ENCODE measurements around the gene STIP1. TPM values are rescaled to one million over a fixed set of nuclear protein-coding genes. Genes with fewer than 3 reads are reported as not detected.

STIP1 gene
- total RNA-seq, 4 donors from 2014 or later = 81.6 to 116 (median 104) TPM

DNA sequence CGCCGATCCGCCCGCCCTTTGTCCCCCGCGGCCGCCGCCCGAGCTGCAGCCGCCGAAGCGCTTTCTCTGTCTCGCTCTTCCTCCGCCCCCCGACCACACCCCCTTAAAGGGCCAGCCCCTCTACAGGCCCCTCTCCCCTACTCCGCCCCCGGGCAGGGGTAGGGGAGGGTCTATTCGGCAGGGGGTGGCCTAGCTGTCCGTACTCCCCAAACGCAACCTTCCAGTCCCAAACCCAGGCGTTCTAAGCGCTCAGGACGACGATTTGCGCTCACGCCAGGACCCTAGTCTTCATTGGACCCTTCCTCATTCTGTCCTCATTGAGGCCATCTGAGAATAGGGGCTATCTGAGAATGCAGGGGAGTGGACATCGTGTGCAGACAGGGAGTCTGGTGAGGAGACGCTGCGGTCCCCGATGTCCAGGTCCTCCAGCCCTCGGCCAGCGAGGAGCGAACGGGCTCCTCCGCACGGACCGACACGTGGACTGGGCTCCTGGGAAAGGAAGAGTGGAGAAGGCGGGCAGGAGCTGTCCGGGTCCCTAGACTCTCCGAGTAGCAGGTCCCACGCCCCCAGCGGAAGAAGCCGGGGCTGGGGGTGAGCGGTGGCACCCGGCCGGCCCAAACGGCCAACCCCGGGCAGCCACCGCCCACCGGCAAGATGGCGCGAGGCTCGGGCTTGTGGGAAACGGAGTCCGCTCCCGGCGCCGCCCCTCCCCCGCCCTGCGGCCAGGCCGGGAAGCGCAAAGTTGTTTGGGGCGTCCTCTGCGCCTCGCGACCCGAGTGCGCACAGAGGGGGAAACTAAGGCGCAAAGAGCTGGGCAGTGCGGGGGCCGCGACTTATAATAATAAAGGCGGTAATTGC, 61.1 kb downstream of the STIP1 start, which contains the start of gene PPP1R14B:
Gene PPP1R14B, minus strand, starts transcription at position 73 of the 858 bp plus-strand sequence. CDS start 270 bp downstream, outside the sequence.
- Histone ChIP-seq H3K4me3 (peak within 1 kb of the TSS; percentile 46 to 88 (median 83)), H3K27ac (peak within 1 kb of the TSS; percentile 89 to 100 (median 92)), H3K36me3 (peaks cover 0 to 26% (median 0%) of the 10 kb centered on the region in 3 donors), H3K9me3 (no peaks in the 10 kb centered on the region), H3K4me1 (peaks cover 46 to 79% (median 58%) of the 10 kb centered on the region in 3 donors), H3K27me3 (no peaks in the 10 kb centered on the region)
- TF ChIP-seq POLR2A (IDR thresholded peaks at IDR 0.05) (peak in 1 of 4 donors; percentile 51), CTCF (IDR thresholded peaks at IDR 0.05) (peak in 4 of 6 experiments; percentile 17 to 35 (median 28))
- peak; percentile 43 for DNase-seq
- intact Hi-C loops (cut with DNase I) = no loop called here
- WGBS, 2 donors = 0 to 1% methylated on average over 13 to 29 of the region's 74 CpGs

GRCh38 chr11:64247729-64248531, 62.0 kb downstream of the STIP1 start:
- Histone ChIP-seq H3K4me1 (peaks cover 46 to 79% (median 58%) of the 10 kb centered on the region in 3 donors), H3K27ac (peak overlapping the region; percentile 89 to 96 (median 92)), H3K9me3 (no peaks in the 10 kb centered on the region), H3K36me3 (peaks cover 0 to 21% (median 0%) of the 10 kb centered on the region in 3 donors), H3K4me3 (peak overlapping the region; percentile 44 to 88 (median 83)), H3K27me3 (no peaks in the 10 kb centered on the region)
- intact Hi-C loops (cut with DNase I) = no loop called here
- DNase-seq = no peak
- TF ChIP-seq CTCF (IDR thresholded peaks at IDR 0.05) (no peak), POLR2A (IDR thresholded peaks at IDR 0.05) (no peak)
- 31 to 33% methylated on average over 29 to 30 of the region's 31 CpGs for WGBS, 2 donors

- TF ChIP-seq CTCF (IDR thresholded peaks at IDR 0.05) = no peak
- TF ChIP-seq POLR2A (IDR thresholded peaks at IDR 0.05) = no peak
- Histone ChIP-seq H3K4me1 (peaks cover 46 to 79% (median 59%) of the 10 kb centered on the region in 3 donors), H3K27me3 (no peaks in the 10 kb centered on the region), H3K27ac (no peak overlapping the region), H3K36me3 (peaks cover 0 to 15% (median 0%) of the 10 kb centered on the region in 3 donors), H3K4me3 (no peak overlapping the region), H3K9me3 (no peaks in the 10 kb centered on the region)
- 79% methylated on average over 6 of the region's 7 CpGs; no CpG with 5 or more reads in 1 of the 2 donors for WGBS, 2 donors
- intact Hi-C loops (cut with DNase I) = no loop called here
- DNase-seq = no peak
Measured at GRCh38 chr11:64248578-64248977, 62.6 kb downstream of the STIP1 start.

GRCh38 chr11:64249038-64249437, 63.1 kb downstream of the STIP1 start:
- intact Hi-C loops (cut with DNase I) = no loop called here
- peaks cover 0 to 13% (median 0%) of the 10 kb centered on the region in 3 donors for H3K36me3 ChIP-seq
- DNase-seq = no peak
- peaks cover 44 to 79% (median 60%) of the 10 kb centered on the region in 3 donors for H3K4me1 ChIP-seq
- 92 to 100% methylated on average over 4 of the region's 4 CpGs for WGBS, 2 donors
- TF ChIP-seq POLR2A (IDR thresholded peaks at IDR 0.05) = no peak
- no peak for TF ChIP-seq CTCF (IDR thresholded peaks at IDR 0.05)
- H3K27ac ChIP-seq = no peak overlapping the region
- no peaks in the 10 kb centered on the region for H3K27me3 ChIP-seq
- H3K4me3 ChIP-seq = no peak overlapping the region
- H3K9me3 ChIP-seq = no peaks in the 10 kb centered on the region
